HG03520 (cell line): ENCODE results near the gene KRTAP10-9.
"Not testable (repeated sequence)": the region's sequence is repeated elsewhere in the genome, so short reads cannot be mapped to it uniquely, and the experiment has no call there.

Source experiments
- ATAC-seq: cut with Tn5 transposase; IDR thresholded peaks from one replicate; pipeline ENCODE4 v1.9.1; 2021; ENCODE audit warnings: mild to moderate bottlenecking, moderate library complexity; ENCODE audit not compliant: unreplicated experiment

The KRTAP10-9 gene

DNA sequence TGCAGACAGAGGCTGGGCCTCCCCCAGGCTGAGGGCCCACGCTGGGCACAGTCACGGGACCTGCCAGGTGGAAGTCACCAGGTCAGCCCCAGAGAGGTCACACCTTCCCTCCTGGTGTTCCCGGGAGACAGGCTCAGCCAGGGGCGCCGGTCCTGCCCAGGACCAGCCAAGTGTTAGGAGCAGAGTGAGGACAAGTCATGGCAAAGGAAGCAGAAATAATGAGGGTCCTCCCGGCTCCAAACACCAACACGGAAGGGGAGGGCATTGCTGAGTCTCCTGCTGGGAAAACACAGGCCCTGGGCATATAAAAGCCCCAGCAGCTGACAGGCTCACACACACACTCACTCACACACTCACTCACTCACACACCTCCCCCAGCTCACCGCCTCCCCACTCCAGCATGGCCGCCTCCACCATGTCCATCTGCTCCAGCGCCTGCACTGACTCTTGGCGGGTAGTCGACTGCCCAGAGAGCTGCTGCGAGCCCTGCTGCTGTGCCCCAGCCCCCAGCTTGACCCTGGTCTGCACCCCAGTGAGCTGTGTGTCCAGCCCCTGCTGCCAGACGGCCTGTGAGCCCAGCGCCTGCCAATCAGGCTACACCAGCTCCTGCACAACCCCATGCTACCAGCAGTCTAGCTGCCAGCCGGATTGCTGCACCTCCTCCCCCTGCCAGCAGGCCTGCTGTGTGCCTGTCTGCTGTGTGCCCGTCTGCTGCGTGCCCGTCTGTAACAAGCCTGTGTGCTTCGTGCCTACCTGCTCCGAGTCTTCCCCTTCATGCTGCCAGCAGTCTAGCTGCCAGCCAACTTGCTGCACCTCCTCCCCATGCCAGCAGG, 10.3 kb downstream of the KRTAP10-9 start, which contains the start of gene KRTAP10-10:
Gene KRTAP10-10 (plus strand): TSS at position 339 of the 833 bp plus-strand sequence. CDS start 62 bp downstream, at position 401.
- no peak for ATAC-seq

DNA sequence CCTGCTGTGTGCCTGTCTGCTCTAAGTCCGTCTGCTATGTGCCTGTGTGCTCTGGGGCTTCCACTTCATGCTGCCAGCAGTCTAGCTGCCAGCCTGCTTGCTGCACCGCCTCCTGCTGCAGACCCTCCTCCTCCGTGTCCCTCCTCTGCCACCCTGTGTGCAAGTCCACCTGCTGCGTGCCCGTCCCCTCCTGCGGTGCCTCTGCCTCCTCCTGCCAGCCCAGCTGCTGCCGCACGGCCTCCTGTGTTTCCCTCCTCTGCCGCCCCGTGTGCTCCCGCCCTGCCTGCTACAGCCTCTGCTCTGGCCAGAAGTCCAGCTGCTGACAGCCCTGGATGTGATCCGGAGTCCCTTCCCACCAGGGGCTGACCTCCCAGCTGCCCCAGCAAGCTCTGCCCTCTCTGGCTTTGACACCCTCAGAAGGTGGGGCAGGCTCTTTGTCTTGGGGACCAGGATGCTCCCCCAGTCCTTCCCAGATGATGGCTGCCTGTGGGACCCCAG, 11.0 kb downstream of the KRTAP10-9 start:
- not testable (repeated sequence) for ATAC-seq

DNA sequence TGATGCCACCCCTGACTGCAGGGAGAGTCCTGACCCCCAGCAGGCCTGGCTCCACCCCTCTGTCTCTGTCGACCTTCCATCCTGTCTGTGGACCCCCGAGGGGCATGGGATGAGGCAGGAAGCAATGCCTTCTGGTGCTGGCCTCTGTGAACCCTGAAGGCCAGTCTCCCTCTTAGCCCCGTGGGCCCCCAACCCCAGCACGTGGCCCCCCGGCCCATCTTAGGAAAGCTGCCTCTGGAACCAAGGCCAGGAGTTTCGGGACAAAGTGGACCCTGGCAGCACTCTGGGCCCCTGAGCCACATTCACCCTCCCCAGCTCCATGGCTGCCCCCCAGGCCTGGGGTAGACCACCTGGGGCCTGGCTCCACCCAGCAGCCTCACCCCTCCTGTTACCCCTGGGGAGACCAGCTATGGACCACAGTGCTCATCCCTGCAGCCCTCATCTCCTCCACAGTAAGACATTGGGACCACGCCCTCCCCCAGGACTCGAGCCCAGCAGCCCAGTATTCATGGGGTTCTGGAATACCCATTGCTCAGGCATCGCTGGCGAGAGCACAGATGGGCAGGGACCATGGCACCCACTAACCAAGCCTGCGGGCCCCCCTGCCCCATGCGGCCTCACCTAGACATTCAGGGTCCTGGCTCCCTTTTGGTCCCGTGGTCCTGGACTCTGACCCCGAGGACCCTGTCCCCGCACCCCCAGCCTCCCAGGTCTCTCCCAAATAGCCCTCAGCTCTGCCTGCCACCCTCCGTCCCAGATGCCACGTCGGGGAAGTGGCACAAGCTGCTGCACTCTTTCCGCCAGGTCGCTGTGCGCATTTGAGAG, 11.8 kb downstream of the KRTAP10-9 start:
- not testable (repeated sequence) for ATAC-seq

DNA sequence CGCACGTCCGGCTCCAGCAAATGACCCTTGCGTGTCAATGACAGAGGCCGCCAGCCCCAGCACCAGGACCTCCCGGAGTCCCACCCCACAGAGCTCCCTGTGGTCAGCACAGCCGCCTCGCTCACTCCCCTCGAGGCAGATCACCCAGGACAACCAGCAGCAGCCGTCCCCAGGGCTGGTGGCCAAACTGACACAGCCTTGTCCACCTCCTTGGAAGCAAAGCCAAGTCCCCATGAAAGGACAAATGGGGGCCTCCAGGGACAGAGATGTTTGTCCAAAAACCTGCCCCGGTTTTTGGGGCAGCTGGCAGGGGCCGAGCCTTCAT, 12.4 kb downstream of the KRTAP10-9 start:
- no peak for ATAC-seq

DNA sequence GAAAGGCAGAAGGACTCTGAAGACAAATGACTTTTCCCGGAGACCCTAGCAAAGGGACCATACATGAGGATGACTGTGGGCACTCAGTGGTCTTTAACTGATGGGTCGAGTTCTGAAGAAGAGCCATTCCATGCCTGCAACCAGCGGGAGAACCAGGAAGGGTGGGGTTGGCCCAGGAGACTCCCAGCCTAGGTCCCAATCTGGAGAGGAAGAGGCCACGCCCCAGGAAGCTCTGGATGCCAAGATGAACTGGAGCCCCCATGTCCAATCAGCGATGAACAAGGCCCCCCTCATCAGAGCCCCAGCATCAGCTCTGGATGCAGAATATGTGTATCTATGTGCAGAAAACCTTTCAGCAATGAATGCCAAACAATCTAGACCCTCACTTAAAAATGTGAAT, 13.9 kb downstream of the KRTAP10-9 start:
- ATAC-seq: no peak

DNA sequence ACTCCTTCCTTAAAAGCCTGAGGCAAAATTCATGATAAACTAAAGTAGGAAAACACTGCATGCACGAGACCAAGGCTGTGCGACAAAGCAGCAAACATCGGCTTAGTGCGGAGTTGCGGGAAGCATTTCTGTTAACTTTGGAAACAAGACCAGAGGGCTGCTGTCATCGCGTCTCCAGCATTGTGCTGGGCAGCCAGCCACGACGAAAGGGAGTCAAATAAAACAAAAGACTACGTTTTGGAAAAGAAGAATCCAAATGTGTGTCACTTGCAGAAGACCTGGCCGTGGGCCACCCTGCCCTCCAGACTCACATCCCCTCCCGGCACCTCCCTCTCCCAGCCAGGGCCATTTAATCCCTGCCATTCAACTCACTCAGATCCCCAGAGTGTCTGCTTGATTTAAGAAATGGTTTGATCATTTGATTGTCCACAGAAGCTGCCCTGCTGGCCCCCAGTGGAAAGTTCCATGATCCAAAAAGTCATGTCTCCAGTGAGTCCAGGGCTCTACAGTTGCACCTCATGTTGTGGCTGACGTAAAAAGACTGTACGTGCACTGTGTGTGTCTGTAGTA, 16.9 kb downstream of the KRTAP10-9 start:
- ATAC-seq: no peak

DNA sequence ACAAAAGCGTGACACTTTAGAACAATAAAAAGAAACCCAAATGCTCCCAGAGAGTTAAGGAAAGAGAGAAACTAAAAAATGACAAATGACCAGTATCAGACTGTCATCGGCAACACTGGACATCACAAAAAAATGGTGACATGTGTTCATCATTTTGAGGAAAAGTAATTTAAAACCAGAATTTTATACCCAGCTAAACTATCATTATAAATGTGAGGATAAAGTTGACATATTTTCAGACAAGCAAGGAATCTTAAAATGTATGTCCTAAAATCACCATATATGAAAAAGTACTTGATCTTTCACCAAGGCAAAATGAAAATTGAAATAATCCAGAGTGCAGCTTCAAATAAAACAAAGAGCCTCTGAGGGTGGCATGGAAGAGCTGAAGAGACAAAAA, 18.0 kb downstream of the KRTAP10-9 start:
- ATAC-seq: no peak

DNA sequence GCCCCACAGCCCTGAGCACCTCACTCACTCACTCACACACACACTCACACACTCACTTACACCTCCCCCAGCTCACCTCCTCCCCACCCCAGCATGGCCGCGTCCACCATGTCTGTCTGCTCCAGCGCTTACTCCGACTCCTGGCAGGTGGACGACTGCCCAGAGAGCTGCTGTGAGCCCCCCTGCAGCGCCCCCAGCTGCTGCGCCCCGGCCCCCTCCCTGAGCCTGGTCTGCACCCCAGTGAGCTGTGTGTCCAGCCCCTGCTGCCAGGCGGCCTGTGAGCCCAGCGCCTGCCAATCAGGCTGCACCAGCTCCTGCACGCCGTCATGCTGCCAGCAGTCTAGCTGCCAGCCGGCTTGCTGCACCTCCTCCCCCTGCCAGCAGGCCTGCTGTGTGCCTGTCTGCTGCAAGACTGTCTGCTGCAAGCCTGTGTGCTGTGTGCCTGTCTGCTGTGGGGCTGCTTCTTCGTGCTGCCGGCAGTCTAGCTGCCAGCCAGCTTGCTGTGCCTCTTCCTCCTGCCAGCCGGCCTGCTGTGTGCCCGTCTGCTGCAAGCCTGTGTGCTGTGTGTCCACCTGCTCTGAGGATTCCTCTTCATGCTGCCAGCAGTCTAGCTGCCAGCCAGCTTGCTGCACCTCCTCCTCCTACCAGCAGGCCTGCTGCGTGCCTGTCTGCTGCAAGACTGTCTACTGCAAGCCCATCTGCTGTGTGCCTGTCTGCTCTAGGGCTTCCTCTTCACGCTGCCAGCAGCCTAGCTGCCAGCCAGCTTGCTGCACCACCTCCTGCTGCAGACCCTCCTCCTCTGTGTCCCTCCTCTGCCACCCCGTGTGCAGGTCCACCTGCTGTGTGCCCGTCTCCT, 19.7 kb downstream of the KRTAP10-9 start, which contains the start of gene KRTAP10-11:
Gene KRTAP10-11 (plus strand): TSS at position 49 of the 856 bp plus-strand sequence. CDS start 45 bp downstream, at position 94.
- ATAC-seq: not testable (repeated sequence)

DNA sequence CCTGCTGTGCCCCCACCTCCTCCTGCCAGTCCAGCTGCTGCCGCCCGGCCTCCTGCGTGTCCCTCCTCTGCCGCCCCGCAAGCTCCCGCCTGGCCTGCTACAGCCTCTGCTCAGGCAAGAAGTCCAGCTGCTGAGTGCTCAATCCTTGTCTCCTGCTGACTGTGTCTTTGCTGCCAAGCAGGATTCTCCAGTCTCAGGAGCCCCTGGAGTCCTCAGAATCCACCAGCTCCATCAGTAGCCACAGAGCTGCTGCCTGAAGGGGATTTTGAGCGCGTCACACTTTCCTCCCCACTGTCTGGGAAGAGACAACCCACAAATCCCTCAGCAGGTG, 20.3 kb downstream of the KRTAP10-9 start:
- no peak for ATAC-seq

DNA sequence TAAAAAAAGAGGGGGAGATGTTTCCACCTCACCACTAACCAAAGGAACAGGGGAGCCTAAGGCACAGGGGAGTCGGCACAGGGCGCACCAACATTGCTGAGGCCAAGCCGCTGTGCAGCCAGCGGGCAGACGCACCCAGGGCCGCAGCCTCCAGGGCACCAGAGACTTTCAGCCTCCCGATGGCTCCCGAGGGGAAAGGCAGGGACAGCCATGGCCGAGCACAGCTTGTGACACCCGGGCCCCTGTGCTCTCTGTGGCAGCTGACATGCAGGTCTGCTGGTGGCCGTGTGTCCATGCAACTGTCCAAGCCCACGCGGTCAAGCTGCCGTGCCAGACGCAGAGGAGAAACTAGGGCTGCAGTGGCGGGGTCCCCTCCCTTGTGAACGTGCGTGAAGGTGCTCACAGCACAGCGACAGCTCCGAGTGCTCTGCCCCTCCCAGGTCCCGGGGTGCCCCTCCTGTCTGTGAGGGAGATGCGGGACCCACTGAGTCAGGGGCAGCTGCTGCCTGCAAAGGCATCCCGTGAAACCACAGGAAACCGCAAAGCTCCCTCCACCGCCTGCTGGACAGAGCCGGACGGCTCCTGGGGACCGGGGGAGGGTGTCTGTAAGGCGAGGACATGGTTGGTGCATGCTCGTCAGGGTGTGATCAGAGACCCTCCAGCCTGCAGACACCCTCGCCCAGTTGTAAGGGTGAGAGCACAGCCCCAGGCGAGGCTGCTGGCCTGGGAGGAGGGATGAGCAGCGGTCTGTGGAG, 21.8 kb downstream of the KRTAP10-9 start:
- ATAC-seq: no peak

DNA sequence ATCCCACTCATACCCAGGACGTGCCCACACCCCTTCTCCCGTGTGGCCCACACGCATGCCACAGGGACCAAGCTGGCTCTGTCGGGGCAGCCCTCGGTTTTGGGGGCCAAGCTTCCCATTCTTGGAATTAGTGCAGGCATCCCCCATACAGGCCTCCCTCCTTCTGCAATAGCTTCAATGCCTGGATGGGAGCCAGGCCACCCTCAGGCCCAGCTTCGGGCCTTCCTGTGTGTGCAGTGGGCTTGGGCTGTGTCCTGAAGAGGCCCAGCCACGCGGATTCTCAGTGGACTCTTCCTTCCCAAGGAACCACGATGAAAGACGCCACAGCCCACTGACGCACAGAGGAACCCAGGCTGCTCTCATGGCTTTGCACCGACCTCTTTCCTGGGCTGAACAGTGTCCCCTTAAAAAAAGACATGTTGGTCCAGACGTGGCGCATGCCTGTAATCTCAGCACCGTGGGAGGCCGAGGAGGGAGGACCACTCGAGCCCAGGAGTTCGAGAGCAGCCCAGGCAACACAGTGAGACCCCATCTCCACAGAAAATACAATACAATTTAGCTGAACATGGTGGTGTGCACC, 22.7 kb downstream of the KRTAP10-9 start:
- ATAC-seq: no peak

DNA sequence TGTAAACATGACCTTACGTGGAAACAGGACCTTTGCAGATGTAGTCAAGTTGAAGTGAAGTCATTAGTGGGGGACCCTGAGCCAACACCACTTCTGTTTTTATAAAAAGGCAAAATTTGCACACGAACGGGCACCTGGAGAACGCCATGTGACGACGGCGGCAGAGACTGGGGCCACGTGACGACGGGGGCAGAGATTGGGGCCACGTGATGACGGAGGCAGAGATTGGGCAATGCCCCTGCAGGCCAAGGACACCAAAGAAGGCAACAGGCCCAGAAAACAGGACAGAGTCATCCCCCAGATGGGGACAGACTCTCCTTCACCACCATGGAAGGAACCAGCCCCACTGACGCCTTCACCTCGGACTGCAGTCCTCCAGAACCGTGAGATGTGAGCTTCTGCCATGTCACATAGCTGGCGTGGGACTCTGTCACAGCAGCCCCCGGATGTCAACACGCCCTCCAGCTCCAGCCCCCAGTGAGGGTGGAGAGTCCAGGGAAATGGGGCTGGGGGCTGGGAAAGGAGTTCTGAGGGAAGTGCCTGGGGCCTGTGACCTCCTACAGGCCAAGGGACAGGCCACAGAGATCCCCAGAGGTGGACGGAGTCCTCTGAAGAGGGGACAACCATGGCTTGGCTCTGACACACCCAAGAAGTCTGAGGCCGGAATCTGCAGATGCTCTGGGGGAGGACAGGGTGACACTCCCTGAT, 23.5 kb downstream of the KRTAP10-9 start:
- no peak for ATAC-seq

DNA sequence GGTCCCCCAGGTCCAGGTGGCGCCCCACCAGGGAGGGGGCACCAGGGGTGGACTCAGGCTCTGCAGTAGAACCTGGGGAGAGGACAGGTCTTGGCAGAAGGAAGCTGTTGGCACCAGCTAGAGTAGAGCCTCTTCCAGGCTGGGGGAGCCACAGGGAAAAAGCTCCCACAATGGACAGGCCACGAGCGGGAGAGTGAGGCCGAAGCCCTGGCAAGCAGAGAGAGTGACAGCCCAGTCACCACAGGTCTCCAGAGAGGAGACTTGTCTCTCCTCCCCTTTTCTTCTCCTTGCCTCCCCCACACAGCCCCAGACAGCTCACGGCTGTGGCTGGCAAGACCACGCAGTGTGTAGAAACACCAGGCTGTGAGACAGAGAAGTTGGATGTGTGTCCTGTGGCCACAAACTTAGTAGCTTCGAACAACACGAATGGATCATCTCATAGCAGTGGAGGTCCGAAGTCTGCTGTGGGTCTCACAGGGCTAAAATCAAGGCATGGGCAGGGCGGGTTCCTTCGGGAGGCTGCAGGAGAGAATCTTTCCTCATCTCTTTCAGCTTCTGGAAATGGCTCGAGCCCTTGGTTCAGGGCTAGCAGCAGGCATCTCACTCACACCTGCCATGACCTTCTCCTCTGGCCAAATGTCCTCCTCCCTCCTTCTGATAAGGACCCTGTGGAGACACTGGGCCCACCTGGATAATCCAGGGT, 24.2 kb downstream of the KRTAP10-9 start:
- no peak for ATAC-seq

DNA sequence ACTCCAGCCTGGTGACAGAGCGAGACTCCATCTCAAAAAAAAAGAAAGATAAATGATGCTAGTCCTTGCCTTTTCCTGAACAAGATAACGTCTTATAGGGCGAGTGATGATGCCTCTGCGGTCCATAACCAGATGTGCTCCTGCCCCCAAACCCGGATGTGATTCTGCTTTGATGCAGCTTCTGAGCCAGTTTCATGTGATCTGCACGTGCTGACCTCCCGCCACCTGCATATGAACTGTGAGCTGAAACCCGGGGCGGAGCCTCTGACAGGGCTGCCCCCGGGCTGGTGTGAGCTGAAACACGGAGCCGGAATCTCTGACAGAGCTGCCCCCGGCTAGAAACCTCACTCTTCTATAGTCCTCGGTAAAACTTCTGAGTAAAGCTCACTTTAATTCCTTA, 26.2 kb downstream of the KRTAP10-9 start:
- no peak for ATAC-seq

DNA sequence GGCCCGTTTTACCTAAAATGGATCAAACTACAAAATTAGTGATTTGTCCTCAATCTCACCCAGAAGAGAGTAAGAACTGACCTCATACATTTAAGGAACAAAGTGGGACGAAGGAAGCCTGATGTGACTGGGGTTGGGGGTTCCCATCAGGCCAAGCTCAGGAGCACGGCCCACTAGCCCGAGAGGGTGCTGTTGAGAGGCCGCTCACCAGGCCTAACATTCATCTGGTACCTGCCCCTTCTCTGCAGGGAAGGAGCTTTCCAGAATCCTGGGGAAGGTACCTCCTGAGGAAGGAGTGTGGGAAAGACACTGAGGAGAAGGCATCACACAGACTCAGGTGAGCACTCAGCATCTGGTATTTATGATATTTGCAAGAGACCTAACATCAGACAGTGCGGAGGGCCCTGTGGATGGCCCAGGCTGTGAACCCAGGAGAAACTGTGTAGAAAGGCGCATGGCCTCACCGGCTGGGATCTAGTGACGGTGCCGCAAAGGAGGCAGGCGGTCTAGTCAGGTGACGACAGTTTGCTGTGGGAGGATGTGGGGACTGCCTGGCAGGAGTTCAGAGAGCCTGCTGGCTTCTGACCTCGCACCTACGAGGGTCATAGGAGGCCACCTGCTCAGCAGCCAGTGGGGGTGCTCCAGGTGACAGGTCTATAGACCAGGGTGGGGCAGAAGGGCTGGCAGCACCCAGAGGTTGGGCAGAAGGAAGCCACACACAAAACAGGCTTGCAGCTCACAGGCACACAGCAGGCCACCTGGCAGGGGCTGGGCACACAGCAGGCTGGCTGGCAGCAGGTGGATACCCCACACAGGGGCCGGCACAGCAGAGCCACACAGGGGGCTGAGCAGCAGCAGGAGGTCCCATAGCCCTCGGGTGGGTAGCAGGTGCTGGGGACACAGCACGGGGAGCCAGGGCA, 27.0 kb downstream of the KRTAP10-9 start:
- ATAC-seq: no peak

DNA sequence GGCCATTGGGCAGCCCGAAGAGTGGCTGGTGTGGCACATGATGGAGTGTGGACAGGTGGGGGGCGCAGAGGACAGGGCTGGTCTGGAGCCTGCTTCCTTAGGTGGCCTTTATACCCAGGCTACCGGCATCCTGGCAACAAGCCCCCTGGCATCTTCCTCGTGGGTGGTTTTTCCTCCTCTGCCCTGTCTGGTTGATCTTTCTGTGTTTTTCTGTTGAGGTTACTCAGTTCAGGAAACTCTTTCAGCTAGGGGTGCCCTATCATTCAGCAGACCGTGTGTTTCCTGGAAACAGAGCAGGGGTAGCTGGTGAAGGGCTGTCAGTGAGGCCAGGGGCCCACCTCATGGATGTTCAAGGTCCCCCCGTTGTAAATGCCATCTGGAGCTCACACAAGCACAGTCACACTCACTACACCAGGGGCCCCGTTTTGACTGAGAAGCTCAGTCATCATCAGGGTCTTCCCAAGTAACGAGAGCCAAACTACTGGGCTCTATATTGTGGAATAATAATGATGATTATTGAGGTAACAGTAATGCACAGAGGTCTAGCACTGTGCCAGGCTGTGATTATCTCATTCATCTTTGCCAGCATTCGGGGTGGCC, 27.8 kb downstream of the KRTAP10-9 start, which contains the start of gene KRTAP12-4:
Gene KRTAP12-4 (minus strand): TSS at position 84 of the 600 bp plus-strand sequence. CDS start 45 bp downstream, at position 39.
- ATAC-seq: no peak

DNA sequence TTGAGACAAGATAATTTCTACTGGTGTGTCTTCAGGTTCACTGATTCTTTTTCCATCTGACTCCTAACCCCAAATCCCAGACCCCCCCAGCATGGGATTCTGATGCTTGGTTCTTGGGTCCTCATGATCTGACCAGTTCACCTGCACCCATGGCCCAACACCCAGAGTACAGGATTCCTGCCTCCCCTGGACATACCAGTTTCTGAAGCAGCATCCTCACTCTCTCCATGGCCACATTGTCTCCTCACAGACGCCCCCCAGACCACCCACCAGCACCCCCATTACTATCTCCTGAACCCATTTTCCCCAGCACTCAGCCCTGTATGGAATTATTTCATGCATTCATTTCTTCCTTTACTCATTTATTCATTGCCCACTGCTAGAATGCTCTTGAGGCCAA, 30.0 kb downstream of the KRTAP10-9 start:
- no peak for ATAC-seq
